Stimulated activated CD4-positive, alpha-beta T cell treated with anti-CD3 and anti-CD28 coated beads, Interleukin-4, amount 100 ng/mL, for 1 hour (primary cell): ENCODE data around the gene SPOP.
"Not testable (repeated sequence)": the region's sequence is repeated elsewhere in the genome, so short reads cannot be mapped to it uniquely, and the experiment has no call there.

Experiments used
- DNase-seq: peaks from one replicate; pipeline ENCODE4 v3.0.0-alpha.2; 2020

SPOP gene

GRCh38 chr17:49677933-49678847 lies at the start of gene SPOP:
SPOP (minus strand) TSS chr17:49678097; CDS start chr17:49622810, 55,287 bp downstream.
- DNase-seq = peak; percentile 98

GRCh38 chr17:49727380-49727779 lies 49.5 kb upstream of the SPOP start:
- no peak for DNase-seq

GRCh38 chr17:49725452-49726130 lies 47.7 kb upstream of the SPOP start:
- DNase-seq = no peak

GRCh38 chr17:49724552-49724951 lies 46.7 kb upstream of the SPOP start:
- DNase-seq = not testable (repeated sequence)

- DNase-seq = no peak
Measured at GRCh38 chr17:49723423-49723822, 45.5 kb upstream of the SPOP start.

GRCh38 chr17:49722066-49722465 lies 44.2 kb upstream of the SPOP start:
- no peak for DNase-seq

- DNase-seq = peak; percentile 27
Measured at GRCh38 chr17:49717371-49717861, 39.5 kb upstream of the SPOP start.

- DNase-seq = no peak
Measured at GRCh38 chr17:49716668-49717364, 38.9 kb upstream of the SPOP start.

GRCh38 chr17:49715717-49716279 lies 37.9 kb upstream of the SPOP start:
- DNase-seq = peak; percentile 21

- no peak for DNase-seq
Measured at GRCh38 chr17:49715216-49715615, 37.3 kb upstream of the SPOP start.

GRCh38 chr17:49708515-49709183 lies 30.8 kb upstream of the SPOP start:
- no peak for DNase-seq

GRCh38 chr17:49707608-49708514 lies 30.0 kb upstream of the SPOP start, which contains the start of gene SLC35B1:
SLC35B1 (minus strand) TSS chr17:49707964; CDS start chr17:49707833, 131 bp downstream.
- peak; percentile 98 for DNase-seq

GRCh38 chr17:49707246-49707607 lies 29.3 kb upstream of the SPOP start:
- DNase-seq = peak; percentile 37

- no peak for DNase-seq
Measured at GRCh38 chr17:49705254-49705653, 27.4 kb upstream of the SPOP start.

- no peak for DNase-seq
Measured at GRCh38 chr17:49703557-49704277, 25.8 kb upstream of the SPOP start.

GRCh38 chr17:49700960-49701359 lies 23.1 kb upstream of the SPOP start:
- no peak for DNase-seq

GRCh38 chr17:49699966-49700575 lies 22.2 kb upstream of the SPOP start:
- DNase-seq = no peak

- no peak for DNase-seq
Measured at GRCh38 chr17:49698005-49698404, 20.1 kb upstream of the SPOP start.

GRCh38 chr17:49696233-49696761 lies 18.4 kb upstream of the SPOP start:
- DNase-seq = peak; percentile 58
